Amygdala (tissue), 56 donors: ENCODE data around the gene CHRNG.
A peak's percentile ranks its signal among the peaks of the same experiment; 100 is the strongest.

ENCODE experiments used
- DNase-seq, 56 donors: peaks; one replicate each; lab custom pipeline; 2025; lab: John Stamatoyannopoulos, UW

The CHRNG gene

GRCh38 chr2:232539298-232540231 is at the start of gene CHRNG:
TSS of gene CHRNG (plus strand) at chr2:232539692. CDS start at chr2:232539748, 56 bp downstream.
- no peak for DNase-seq

GRCh38 chr2:232490221-232491138 is 49.0 kb upstream of the CHRNG start:
- DNase-seq = no peak

DNA sequence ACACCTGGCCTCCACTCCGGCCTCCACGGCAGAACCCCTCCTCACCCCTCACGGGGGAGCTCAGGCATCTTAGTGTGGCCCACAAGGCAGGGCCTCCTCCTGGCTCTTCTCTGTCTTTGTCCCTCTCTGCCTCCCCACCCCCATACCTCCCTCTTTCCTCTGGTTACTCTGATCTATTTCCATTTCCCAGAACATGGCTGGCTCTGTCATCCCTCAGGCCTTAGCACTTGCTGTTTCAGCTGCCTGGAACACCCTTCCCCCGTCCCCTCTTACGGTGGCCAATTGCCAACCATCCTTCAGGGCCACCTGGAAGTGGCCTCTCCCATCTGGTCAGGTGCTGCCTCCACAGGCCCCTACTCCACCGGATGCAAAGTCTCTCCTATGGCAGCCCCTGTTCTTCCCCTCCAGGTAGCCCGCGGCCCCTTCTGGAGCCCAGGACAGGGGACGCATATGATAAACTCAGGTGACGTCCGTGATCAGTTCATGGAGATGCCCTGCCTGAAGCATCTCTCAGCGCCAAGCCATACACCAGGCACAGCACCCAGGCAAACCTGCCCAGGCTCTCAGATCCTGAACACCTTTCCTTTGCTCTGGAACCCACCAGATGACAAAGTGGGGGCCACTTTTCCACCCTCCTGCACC is 48.2 kb upstream of the CHRNG start:
- DNase-seq = no peak

- DNase-seq = no peak
Observed at GRCh38 chr2:232492236-232492848, 47.1 kb upstream of the CHRNG start.

- DNase-seq = no peak
Observed at GRCh38 chr2:232492963-232493700, 46.4 kb upstream of the CHRNG start.

DNA sequence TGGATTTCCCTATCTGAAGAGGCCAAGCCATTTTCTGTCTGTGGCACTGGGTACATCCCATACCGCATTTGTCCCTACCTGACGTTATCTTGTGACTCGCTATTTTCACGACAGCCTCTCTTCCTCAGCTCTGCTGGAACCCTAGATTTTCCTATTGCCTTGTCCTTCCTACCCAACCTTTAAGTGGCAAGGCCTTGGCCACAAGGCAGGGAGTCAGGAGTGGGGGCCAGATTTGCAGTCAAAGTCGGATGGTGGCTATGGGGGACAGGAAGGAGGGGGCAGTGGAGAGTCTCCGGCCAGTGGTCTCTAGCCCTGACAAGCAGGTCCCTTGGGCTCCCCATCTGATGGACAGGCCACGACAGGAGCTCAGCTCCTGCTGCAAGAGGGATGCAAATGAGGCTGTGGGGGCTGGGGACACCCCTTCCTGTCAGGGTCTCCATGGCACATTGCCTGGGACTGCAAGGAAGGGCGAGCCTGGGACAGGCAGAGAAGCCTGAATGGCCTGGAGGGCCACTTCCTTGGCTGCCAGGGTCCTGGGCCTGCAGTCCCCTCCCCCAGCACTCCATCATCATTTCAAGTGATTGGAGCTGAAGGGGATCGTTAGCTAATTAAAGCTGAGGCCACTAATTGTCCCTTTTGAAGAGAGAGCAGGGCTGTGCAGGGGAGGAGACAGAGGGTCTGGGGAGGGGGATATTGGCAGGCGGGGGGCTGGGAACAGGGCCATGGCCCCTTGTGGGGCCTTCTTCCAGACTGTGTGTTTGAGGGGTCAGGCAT is 45.6 kb upstream of the CHRNG start:
- no peak for DNase-seq

GRCh38 chr2:232494542-232494941 is 45.0 kb upstream of the CHRNG start:
- DNase-seq = peak in 2 of 56 donors; percentile 26 to 69

- no peak for DNase-seq
Observed at GRCh38 chr2:232495292-232495691, 44.2 kb upstream of the CHRNG start.

DNA sequence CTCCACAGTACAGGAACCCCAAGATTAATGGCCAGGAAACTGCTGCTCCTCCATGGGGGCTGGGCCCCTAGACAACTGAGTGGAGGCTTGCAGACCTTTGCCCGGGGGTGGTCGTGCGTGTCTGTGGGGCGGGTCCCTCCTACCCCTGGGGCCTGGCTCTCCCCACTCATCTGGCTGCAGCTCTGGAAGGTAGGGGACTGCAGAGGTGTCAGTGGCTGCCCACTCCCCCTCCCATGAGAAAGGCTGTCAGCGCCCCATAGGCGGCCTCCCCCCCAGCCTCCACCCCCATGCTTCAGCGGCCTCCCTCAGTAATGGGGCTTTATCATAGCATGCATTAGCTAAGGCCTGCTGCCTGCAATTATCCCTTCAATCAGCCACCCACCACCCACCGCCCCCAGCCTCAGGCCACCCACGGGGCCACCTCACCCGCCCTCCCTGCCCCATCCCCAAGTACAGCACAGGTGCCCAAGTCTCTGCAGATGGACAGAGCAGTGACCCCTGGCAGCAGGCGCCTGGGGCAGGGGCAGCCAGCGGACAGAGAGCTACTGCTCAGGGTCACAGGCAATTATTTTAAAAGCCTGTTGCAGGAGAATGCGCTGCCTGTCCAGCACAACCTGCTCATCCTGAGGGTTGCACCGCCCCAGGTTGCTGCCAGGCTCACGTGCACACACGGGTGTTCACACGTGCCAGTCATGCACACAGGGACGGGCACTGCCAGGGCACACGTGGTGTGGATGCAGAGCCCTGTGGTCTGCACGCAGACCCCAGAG is 42.8 kb upstream of the CHRNG start:
- DNase-seq = no peak

GRCh38 chr2:232497348-232497747 is 42.1 kb upstream of the CHRNG start:
- no peak for DNase-seq

DNA sequence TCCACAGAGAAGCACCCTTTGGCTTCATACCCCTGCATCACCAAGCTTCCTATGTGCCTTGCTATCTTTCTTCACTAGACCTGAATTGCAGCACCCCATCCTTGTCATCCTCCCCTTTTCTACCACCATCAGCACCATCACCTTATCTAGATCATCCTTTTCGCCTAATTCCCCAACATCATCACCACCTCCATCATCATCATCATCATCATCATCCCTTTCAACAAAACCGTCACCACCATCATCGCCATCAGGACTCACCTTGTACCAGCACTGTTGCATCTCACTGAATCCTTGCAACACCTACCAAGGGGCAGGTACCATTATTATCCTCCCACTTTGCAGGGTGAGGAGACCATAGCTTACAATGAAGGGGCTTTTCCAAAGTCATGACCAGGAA is 41.0 kb upstream of the CHRNG start:
- DNase-seq = no peak

- DNase-seq = no peak
Observed at GRCh38 chr2:232501331-232501771, 38.1 kb upstream of the CHRNG start.

DNA sequence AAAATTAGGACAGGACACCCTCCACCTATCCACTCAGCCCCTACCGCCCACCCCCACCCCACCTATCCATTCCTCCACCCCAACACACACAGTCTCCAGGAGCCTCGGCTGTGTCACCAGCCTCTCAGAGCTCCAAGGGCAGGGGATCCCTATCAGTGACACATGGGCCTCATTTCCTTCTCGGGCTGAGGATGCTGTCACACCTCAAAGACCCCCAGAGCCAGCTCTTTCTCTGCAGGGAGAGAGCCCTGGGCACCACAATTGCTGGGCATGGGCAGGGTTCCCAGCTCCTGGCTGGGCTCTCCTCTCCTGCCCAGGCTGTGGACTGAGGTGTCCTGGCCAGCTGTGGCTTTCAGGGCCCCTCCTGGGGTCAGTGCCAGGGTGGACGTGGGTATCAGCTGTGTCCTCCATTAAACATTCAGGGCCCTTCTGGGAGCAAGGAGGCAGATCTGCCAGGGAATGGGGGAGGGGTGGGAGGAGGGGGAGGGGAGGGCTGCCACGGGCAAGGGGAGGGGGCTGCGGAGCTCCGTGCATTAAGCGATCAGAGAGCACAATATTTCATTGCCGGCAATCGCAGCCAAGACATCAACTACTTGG is 37.6 kb upstream of the CHRNG start:
- DNase-seq = peak in 1 of 56 donors; percentile 20

- DNase-seq = no peak
Observed at GRCh38 chr2:232502511-232502910, 37.0 kb upstream of the CHRNG start.

DNA sequence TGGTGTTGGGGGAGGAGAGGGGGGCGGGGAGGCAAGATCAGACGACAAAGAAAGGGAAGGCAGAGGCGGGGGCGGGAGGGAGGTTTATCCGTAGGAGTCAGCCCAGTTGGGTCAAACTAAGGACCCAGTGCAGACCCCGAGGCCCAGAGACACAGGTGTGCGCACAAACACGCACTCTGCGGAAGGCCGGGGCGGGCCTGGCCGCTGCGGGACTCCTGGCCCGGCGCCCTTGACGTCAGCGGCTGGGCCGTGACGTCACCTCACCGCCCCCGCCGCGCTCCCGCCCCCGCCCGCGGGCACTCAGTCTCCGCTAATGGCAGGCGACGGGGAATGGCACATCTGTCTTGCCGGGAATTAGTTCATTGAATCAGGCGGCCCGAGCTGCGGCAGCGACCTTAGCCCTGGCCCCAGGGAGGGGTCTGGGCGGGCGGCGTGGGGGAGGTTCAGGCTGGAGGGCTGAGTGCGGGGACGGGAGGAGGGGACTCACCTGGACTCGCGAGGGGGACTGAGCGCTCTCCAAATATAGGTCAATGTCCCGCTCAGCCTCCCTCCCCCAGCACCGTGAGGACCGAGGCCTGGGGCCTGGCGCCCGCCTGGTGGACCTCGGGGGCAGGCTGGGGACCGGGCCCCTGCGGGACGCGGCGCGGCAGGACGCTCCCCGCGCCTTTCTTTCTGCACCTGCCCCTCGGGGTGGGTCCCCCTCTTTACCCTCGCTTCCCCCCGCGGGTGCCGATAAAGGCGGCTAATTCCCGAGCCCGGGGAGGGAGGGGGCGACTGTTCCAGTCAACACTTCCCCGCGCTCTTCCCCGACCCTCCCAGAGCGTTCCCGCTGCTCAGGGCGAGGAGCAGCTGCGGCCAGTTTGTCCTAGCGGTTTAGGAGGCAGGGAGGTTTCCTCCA is 36.3 kb upstream of the CHRNG start:
- peak in 19 of 56 donors; percentile 9 to 81 (median 45) for DNase-seq

DNA sequence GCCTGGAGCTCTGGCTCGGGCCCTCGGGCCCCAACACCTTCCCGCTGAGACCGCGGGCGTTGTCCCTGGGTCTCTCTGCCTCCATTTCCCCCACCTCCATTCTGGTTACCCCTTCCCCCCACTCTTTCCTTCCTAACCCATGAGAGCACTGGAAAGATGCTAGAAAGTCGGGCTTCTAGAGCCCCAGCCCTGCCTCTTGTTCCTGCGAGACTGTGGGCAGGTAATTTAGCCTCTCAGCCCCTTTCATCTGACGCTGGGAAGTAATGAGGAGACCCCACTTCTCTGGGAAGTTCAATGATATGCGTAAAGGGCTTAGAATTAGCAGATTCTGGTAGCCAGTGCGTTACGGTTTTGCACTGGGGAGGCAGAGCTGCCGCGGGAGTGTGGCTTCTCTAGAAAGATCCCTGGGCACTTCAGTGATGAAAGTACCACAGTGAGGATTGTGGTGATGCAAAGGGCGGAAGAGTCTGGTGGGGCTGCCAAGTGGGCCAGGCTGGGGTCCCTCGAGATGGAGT is 35.6 kb upstream of the CHRNG start:
- DNase-seq = no peak
